Fibroblast of lung (primary cell): ENCODE results near the gene CROCC2.

Experiments
- CTCF ChIP-seq, 2 donors: IDR thresholded peaks in 1 of 2; conservative IDR thresholded peaks in 1 of 2; 1 replicate in 1 of 2; 2 replicates in 1 of 2; pipeline ENCODE4 v1.5.1; 2011 to 2012; ENCODE audit warnings: low read length in 2 of 2, control low read depth in 1 of 2, inconsistent platforms in 1 of 2, low read depth in 1 of 2, mild to moderate bottlenecking in 1 of 2
- EZH2 ChIP-seq: IDR thresholded peaks from 2 replicates; pipeline ENCODE4 v1.5.1; 2012; ENCODE audit warnings: low read length, control low read depth, mild to moderate bottlenecking; ENCODE audit errors: missing control alignments

DNA sequence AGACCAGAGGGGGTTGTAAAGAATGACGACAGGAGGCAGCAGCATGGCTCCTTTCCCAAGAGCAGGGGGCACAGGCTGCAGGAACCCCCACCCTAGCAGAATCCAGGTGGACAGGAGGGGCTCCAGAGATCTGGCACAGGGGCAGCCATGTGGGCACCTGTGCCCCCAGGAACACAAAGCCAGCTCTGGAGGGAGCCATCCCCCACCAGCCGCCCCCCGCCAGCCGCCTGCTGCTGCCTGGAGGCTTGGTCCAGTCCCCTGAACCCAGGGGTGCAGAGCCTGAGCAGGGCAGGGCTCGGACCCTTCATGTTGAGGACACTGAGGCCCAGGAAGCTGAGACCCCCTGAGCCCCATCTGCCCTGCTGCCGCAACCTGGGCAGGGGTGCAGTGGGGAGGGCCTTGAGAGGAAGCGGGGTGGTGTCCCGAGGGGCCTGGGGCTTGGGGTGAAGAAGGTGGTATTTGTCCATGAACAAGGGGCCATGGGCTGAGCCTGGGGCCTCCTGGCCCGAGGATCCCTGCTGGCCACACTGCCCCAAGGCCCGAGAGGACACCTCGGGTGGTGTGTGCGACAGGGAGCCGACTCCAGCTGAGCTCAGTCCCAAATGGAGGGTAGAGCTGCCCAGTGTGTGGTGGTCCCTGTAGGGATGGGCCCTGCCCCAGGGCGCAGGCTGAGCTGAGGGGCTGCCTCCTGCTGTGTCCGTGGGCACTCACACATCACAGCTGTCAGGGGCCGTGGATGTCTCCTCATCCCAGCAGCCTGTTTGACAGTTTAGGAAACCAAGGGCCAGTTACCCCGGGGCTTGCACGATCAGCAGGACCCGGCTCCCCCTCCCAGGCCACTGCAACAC lies 52.5 kb downstream of the CROCC2 start:
- no peak for TF ChIP-seq CTCF (conservative IDR thresholded peaks at IDR 0.05 in 1 of 2, IDR thresholded peaks at IDR 0.05 in 1 of 2; ENCODE audit: low read depth in 1 of 2, low read length in 2 of 2)
- no peak for TF ChIP-seq EZH2
